Smooth muscle cell of the brain vasculature (primary cell): ENCODE data around the gene MEGF11.

Source experiments
- DNase-seq: peaks from one replicate; pipeline ENCODE4 v3.0.0-alpha.2; 2012; ENCODE audit warnings: low read depth, low spot score

MEGF11 gene

DNA sequence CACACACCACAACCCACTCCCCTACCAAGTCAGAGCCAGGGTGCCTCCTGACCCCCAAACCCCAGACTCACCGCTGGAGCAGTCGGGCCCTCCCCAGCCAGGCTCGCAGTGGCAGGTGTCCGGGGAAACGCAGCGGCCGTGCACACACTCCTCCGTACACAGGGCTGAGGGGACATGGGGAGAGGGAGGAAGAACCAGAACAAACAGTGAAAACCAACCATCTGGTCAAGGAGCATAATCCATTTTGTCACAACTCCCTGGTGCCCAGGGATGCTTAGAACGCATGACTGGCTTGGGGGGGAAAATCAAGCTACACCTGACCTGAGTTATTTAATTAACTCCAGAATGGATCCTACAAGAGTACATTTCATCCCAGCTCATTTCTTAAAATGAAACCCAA is 159.2 kb downstream of the MEGF11 start:
- no peak for DNase-seq

DNA sequence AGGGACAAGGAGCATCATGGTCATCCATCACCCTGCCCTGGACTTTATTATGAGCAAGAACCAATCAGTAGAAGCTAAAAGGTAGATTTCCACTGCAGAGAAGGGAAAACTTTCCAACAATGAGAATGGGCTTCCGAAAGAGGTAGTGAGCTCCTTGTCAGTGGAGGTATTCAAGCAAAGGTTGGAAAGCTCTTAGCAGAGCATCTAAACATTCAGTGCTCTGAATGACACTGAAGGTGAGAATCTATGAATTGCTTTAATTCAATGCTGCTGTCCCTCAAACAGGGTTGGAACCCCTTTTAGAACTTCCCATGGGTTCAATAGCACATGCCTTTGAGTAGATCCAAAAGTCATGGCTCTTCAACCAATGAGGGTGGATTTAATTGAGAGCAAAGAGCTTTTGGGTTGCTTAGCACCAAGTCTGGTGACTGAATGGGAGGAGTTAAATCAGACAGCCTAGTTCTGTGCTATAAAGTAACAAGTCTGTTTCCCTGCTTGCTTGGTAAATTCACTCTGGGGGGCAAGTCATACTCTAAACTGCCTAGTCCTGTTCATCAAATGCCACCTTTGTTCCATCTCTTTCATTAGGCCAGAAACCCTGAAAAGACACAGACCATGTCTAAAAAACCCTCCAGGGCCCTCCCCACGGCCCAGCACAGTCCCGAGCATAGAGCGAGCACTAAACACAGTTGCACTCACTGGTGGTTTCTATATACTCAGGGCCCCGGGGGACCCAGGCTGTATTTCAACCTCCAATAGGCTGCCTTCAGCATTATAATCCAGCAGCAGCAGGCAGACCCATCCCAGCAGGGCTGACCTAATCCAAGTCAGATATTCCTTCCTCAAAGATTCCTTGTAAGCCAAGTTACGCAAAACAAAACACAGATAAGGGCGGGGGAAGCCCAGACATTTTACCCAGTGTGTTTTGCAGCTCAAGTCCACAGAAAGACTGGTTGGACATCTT is 161.2 kb downstream of the MEGF11 start:
- DNase-seq = no peak

DNA sequence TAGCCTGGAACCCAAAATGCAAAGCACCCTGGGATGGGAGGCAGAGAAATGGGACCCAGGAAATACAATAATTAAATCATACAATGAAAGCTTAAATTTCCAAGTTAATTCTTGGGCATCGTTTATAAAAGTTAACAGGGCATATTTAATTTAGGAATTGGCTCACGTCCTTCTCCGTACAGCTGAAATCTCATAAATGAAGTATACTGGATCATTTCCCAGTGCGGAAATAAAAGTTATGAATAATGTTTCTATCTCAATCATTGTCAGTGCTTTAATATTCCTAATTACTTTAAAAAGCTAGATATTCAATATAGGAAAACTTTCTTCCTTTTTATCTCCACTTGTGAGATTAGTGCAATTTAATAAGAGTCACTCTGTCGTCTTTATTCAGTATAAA is 164.0 kb downstream of the MEGF11 start:
- DNase-seq = no peak

DNA sequence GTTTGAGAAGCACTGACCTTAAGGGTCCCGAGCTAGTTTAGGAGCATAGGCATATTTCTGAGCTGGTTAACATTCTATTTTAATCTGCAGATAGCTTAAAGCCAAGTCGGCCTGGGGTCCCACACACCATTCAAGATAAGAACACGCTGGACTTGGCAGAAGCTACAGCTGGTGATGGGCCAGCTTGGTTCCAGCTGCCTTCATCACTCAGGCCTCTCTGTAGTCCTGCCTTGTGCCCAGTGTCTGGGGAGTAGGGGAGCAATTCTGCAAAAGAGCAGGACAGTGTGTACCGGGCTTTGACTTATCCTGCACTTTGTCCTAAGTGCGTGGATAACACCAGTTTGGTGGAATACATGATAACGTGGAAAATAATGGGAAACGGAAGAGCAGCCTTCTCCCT is 164.5 kb downstream of the MEGF11 start:
- no peak for DNase-seq

DNA sequence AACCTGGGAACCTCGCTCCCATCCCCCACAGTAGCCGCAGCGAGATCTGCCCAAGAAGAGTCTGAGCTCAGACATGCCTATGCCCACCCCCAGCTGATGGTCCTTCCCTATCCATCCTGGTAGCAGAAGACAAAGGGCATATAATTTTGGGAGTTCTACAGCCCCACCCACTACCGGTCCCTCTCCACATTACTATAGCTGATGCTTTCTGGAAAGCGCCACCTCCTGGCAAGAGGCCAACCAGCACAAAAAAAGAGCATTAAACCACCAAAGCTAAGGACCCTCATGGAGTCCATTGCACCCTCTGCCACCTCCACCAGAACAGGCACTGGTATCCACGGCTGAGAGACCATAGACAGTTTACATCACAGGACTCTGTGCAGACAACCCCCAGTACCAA is 168.4 kb downstream of the MEGF11 start:
- DNase-seq = no peak

DNA sequence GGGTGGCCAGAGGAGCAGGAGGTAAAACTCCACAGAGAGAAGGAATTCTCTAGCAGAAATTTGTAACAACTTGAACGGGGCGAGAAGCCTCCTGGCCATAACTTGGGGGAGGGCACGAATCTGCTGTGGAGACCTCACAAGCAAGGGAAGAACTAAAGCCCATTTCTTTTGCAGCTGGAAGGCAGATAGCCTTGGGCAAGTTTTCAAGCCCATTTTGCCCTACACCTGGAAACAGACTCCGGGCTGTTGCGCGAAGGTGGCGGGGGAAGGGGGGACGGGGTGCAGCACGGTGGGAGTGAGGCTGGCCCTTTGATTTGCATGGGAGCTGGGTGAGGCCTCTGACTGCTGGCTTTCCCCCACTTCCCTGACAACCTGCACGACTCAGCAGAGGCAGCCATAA is 168.8 kb downstream of the MEGF11 start:
- no peak for DNase-seq

DNA sequence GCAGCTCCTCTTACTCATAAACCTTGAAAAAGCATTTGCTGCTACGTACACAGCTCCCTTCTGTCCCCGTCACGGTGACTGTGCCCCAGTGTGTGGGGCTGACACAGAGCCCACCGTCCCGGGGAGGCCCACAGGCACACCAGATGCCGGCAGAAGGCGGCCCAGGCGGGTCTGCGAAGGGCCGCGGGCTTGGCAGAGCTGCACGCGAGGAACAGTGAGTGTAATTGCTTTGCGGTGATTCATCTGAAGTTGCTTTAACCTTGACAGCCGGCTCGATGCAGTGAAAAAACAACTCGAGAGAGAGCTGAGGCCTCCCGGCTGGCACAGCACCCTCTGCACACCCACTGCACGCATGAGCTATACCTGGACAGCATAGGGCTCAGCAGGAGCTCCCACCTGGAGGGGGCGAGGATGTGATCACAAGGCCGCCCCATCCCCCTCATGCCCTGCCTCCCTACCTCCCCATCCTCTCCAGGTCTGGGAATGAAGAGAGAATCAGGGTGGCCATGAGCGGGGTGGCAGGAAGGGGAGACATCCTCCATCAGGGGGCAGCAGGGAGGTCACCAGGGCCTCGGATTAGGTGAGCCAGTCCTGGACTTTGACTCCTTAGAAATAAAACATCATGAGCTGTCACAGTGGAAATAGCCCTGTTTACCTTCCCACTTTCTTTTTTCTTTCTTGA is 172.7 kb downstream of the MEGF11 start:
- DNase-seq = no peak

DNA sequence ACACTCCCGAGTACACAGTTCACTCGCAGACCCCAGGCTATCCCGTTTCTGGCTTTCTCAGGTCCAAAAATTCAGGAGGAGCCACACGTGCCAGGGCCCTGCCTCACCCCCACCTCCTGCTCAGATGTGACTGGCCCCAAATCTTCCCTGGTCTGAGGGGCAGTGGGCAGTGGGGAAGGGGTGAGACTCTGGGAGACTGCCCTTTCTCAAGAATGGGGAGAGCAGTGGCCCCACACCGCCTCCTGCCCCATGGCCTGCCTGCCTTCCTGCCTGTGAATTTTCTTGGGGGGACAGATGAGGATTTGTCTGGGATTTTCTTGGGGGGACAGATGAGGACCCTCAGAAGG is 174.6 kb downstream of the MEGF11 start:
- no peak for DNase-seq

DNA sequence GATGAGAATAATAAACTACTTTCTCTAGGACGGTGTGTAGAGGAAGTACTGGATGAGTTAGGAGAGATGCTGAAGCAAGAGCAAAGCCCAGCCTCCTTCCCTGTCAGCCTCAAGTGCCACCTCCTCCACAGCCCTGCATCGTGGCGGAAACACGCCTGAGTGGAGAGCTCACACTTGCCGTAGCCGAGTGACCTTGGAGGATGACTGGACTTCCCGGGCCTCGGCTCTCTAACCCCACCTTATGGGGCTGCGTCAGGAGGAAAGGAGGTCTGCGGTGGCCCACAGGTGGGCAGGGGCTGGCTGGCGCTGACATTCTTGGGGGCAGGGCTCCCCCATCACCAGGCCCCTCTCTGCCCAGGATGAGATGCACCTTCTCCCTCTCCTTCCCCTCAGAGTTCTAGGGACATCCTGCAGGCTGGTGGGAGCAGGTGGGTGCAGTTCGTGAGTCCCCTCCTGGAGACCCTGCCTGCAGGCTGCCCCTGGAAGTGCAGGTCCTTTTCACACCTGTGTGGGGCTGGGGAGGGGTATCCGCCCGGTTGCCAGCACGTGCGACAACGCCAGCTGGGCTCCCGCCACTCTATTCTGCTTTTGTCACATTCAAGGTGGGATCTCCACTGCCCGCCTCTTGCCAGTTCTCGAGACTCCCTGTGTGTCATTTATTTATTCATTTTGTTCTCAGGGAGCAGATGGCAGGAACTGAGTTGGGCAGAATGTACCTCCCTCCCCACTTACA is 175.2 kb downstream of the MEGF11 start:
- DNase-seq = no peak

DNA sequence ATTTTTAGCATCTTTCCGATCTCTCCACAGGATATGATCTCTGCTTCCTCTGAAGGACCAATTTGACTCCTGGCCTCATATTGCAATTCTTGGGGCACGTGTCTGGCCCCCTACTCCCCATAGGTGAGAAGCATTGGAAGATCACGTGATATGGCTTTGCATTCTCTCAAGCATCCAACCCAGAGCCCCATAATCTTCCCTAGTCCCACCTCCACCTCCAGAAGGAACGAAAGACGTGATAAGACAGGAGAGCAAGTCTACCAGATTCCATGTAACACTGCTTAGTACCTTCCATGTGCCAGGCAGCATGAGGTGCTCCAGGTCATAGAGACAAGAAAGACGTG is 176.3 kb downstream of the MEGF11 start:
- no peak for DNase-seq

DNA sequence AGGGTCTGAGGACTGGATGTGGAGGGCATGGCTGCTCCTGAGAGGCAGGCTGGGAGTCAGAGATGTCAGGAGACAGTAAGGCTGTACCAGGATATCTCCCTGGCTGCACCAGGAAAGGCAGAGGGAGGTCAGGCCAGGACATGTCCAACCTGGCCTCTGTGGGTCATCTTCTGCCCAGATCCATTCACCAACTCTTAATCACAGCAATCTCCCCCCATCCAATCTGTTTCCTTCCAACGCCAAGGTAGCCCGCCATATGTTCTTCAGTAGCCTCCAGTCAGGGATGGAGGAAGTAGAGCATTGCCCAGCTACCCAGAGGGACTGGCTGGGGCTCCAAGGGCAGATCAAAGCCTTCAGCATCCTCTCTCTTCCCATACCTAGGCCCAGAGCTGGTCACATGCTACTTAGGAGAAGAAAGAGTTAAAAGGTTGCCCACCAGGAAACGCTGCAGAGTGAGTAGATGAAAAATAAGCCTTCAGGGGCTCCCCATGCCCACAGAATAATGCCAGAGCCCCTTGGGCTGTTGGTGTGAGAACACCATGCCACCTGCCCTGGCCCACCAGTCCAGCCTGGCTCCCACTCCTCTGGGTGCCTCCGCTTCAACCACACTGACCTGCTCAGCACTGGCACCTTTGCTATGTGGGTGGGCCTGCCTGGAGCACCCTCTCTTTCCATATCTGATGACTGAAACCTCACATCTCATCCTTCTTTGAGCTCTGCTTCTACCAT is 176.8 kb downstream of the MEGF11 start:
- DNase-seq = no peak

DNA sequence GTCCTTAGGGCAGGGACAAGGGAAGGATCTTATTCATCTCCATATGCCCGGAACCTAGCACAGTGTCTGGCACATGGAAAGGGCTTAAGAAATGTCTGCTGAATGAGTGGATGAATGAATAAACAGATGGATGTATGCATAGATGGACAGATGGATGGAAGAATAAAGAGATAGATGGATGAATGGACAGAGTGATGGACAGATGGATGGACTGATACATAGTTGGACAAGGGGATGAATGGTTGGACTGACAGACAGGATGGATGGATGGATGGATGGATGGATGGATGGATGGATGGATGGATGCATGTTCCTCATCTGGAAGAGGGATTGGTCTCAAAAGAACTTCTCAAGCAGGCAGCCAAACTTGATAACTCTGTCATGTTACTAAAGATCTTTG is 177.6 kb downstream of the MEGF11 start:
- DNase-seq = no peak

DNA sequence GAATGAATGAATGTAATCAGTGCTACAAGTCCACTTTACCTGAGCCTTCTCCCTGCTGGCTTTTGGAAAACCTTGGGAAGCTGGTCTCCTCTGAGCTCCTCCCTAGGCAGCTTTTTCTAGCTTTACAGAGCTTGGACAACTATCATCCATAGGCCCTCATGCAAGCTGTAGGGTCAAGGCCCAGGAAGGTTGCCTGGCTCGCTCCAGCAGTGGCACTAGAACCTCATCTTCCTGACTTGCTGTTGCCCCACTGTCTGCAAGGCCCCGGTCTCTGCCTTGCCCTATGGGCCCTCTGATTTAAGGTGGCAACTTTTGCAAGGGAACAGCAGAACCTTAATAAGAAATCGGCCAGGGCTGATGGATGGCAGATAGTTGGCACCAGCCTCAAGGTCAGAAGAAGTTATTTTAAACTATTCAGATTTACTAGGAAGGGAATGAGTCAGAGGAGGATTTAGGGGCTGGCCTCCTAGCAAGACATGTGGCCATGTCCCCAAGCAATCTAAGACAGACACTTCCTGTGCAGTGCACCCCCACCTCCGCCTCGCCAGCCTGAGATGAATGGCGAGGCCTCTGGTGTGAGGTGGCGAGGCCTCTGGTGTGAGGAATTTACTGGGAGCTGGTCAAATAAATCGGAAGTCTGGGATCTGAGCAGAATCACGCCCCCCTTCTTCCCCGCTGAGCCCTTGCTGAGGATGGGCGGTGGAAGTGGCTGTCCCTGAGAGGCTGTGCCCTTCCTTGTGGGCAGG is 180.8 kb downstream of the MEGF11 start:
- no peak for DNase-seq

DNA sequence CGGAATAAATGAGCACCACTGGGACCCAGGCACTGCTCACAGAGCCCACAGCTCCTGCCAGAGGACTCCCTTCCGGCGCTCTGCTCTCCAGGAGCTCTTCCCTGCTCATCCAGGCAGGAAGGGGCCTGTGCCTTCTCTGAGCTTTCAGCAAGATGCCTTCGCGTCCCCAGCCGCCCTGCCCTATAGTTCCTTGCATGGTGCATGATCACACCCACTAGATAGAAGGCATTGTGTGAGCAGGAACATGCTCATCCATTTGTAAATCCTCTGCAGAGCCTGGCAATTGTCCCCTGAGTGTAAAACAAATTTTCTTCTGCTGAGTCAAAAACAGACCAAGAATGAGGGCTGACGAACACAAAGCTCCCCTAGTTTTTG is 181.6 kb downstream of the MEGF11 start:
- DNase-seq = no peak

DNA sequence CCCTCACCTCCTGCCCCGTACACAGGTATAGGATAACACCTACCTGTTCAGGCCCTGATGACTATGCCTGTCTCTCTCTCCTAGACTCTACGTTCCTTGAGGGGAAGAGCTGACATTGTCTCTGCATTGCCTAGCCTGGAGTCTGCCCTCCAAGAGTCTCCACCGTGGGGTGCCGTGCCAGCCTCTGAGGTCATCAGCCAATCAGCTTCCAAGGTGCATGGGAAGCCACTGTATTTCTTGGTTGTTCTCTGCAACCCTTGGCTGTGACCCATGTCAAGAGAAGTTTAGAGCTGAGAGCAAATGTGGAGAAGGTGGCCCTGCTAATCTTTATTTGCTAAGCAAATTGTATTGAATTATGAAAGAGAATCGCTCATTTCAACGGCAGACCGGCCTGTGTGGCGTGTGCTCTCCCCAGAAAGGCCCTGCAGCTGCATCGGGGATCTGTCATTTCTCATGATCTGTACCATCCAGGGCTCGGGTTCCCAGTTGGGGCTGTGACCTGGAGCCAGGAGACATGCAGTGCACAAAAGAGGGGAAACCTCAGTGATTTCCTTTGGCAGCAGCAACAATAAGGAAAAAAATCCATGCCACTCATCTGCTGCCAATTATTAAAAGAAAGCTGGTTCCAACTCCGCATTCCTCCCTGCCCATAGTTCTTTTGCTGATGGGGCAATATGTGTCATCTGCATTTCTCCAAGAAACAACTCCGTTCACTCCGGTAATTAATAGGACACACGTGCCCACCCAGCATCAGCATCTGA is 182.2 kb downstream of the MEGF11 start:
- no peak for DNase-seq

DNA sequence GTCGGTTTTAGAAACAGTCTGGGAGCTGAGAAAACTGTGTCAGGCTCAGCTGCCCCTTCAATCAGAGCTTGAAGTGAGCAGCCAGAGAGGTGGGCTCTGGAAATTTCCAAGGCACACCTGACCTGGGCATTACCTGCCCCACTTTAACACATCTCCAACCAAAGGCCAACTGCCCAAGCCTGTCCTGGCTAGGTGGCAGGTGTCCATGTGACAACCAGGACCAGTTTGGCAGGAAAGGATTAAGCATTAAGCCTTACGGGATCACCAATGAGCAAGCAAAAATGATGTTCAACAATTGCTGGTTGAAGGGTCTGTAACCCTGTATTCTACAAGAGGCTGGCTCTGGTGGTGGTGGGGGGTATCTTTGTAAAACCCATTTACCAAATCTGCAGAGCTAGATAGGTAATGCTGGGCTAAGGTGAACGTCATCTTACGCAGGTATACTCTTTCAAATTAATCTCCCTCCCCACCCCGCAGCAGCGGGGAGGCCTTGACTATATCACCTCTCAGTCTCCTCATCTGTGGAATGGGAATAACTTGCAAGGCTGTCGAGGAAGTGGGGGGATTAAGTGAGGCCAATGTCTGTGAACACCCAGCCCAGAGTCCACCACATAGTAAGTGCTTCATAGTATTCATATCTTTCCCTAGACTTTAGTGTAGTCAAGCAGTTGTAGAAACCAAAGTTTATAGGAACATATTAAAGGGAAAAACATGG is 183.2 kb downstream of the MEGF11 start:
- DNase-seq = no peak

DNA sequence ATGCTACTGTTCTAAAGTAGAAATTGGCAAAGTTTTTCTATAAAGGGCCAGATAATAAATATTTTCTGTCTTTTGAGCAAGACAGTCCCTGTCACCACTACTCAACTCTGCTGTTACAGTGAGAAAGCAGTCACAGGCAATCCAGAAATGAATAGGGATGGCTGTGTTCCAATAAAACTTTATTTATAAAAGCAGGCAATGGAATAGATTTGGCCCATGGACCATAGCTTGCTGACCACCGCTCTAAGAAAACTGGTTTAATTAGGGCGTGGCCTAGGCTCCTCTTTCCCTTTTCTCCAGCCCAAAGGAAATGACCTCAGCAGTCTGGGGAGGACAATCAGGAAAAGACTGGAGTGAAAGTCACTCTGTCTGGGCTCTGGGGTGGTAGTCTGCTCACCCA is 183.8 kb downstream of the MEGF11 start:
- DNase-seq = no peak

DNA sequence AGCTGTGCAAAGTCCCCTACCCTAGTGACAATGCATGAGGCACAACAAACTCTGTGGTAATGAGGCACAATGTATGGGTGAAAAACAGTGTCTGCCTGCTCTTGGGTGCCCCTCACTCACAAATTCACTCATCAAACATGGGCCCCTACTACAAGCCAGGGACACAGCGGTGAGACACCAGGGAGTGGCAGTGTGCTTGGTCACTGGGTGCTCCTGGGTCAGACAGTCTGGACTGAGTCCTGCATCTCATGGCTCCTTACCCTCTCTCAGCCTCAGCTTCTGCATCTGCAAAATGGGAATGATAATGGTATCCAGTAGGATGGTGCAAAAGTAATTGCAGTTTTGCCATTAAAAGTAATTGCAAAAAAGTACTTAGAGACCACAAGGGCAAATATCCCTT is 184.7 kb downstream of the MEGF11 start:
- DNase-seq = no peak

DNA sequence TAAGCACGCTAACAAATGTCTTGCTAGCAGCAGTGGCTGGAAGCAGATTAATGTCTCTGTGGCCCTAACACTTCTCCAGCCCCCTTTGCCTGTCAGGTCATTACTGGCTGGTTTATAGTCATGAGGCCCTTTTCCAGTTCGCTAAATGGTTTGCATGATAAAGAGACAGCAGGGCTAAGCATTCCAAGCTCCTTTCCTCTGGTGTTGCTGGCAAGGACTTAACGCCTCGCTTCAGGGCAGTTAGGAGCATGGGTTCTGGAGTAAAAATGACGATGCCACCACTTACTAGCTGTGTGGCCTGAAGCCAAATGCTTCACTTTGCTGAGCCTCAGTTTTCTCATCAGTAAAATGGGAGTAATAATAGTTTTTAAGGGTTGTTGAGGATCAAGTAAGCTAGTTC is 185.9 kb downstream of the MEGF11 start:
- DNase-seq = no peak

DNA sequence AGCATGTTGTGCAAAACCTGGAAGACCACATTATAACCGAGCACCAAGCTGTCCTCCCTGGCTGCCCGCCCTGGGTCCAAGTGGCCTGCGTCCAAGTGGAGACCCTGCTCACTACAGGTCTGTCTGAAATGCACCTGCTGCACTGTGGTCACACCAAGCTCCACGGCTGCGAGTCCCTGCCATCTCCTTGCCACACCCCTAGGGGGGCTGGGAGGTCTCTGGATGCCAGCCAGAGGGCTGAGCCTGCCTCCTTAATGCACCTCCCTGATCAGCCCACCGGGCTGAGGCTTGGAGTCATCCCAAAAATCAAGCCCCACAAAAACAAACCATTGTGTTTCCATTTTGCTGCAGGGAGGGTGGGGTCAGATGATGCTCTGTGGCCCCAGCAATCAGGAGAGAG is 187.1 kb downstream of the MEGF11 start:
- DNase-seq = no peak
